HG03280 (cell line): ENCODE data around the gene HOGA1.
A peak's percentile ranks its signal among the peaks of the same experiment; 100 is the strongest.
"Not testable (repeated sequence)": the region's sequence is repeated elsewhere in the genome, so short reads cannot be mapped to it uniquely, and the experiment has no call there.

Source experiments
- ATAC-seq: cut with Tn5 transposase; IDR thresholded peaks from one replicate; pipeline ENCODE4 v1.9.1; 2021; ENCODE audit warnings: mild to moderate bottlenecking, moderate library complexity; ENCODE audit not compliant: unreplicated experiment

The HOGA1 gene

DNA sequence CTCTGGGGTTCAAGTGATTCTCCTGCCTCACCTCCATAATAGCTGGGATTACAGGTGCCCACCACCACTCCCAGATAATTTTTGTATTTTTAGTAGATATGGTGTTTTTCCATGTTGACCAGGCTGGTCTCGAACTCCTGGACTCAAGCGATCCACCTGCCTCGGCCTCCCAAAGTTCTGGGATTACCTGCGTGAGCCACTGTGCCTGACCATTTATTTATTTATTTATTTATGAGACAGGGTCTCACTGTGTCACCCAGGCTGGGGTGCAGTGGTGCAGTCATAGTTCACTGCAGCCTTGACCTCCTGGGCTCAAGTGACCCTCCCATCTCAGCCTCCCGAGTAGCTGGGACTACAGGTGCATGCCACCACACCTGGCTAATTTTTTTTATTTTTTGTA is 29.9 kb upstream of the HOGA1 start:
- not testable (repeated sequence) for ATAC-seq

DNA sequence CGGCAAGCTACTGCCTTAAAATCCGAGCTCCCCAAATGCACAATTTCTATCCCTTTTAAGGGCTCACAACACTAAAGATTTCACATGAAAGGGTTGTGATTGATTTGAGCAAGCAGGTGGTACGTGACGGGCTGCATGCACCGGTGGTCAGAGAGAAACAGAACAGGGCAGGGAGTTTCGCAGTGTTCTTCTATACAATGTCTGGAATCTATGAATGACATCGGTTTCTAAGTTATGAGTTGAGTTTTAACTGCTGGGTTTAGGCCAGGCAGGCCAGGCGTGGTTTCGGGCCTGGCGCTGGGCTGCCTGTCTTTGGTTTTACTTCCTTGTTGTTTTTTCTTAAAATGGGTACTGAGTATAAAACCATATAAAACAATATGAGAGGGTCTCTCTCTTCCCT is 28.6 kb upstream of the HOGA1 start:
- ATAC-seq = not testable (repeated sequence)

DNA sequence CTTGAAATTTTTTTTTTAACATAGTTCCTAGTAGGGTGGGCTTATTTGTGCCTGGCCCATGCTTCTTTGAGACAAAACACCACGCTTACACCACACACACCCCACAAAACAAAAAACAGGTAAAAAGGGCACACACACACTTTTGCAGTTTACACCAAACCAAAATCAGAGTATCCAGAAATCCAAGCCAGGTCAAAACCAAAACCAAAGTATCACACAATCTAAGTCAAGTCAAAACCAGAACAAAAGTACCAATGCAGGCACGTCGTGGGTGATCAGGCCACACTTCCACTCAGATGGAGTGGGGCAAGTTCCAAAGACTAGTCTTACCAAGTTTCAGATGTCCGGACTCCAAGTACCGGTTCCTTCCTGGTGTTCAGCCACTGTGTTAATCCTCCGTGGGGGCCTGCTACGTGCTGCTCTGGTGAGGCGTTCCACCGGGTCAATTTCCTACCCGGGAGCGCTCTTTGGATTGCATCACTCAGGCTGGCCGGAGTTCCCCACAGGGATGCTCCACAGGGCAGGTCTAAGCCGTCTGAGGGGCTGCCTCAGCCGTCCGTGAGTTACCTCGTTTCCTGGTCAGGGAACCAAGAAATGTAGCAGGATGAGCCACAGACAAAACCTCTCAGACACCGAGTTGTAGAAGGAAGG is 23.3 kb upstream of the HOGA1 start:
- not testable (repeated sequence) for ATAC-seq

DNA sequence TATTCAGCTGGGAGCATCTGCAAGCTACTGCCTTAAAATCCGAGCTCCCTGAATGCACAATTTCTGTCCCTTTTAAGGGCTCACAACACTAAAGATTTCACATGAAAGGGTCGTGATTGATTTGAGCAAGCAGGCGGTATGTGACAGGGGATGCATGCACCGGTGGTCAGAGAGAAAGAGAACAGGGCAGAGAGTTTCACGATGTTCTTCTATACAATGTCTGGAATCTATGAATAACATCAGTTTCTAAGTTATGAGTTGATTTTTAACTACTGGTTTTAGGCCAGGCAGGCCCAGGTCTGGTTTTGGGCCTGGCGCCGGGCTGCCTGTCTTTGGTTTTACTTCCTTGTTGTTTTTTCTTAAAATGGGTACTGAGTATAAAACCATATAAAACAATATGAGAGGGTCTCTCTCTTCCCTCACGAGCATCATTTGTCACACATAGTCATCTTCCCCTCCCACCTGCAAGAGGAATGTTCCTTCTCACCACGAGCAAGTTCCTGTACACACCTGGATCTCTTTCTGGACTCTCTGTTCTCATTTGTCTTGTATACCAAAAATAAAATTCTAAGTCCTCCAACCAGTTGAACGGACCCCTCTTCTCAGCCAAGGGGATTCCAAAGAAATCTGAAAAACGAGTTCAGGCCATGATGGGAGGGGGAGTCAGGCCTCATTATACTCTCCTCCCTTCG is 22.7 kb upstream of the HOGA1 start:
- ATAC-seq = not testable (repeated sequence)

DNA sequence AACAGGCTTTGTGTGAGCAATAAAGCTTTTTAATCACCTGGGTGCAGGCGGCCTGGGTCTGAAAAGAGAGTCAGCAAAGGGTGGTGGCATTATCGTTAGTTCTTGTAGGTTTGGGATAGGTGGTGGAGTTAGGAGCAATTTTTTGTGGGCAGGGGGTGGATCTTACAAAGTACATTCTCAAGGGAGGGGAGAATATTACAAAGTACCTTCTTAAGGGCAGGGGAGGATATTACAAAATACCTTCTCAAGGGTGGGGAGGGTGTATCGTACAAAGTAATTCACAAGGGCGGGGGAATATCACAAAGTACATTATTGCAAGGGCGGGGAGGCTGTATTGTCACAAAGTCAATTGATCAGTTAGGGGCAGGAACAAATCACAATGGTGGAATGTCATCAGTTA is 21.9 kb upstream of the HOGA1 start:
- ATAC-seq = not testable (repeated sequence)

DNA sequence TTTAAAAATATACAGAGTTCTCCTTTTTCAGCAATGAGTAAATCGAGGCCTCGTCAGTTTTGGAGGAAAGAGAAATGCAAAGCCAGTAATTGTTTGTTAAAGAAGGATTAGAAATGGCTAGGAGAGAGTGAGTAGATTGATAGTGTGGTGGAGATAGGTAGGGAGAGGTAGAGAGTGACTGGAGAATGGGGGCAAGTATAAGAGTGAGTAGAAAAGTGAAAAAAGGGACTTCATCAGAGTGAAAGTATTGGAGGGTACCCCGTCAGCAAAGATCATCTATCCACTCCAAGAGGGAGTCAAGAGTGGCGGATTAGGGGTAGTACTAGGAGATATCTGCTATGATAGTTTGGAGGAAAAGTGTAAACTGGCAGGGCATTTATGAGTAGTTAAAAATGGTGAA is 20.9 kb upstream of the HOGA1 start:
- ATAC-seq = no peak

DNA sequence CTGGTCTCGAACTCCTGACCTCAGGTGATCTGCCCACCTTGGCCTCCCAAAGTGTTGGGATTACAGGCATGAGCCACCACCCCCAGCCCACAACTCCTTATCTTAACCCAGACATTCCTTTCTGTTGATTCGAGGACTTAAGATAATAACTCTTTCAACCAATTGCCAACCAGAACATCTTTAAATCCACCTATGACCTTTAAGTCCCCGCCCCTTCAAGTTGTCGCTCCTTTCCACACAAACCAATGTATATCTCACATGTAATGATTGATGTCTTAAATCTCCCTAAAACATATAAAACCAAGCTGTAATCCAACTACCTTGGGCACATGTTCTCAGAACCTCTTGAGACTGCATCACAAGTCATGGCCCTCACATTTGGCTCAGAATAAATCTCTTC is 19.4 kb upstream of the HOGA1 start:
- no peak for ATAC-seq

DNA sequence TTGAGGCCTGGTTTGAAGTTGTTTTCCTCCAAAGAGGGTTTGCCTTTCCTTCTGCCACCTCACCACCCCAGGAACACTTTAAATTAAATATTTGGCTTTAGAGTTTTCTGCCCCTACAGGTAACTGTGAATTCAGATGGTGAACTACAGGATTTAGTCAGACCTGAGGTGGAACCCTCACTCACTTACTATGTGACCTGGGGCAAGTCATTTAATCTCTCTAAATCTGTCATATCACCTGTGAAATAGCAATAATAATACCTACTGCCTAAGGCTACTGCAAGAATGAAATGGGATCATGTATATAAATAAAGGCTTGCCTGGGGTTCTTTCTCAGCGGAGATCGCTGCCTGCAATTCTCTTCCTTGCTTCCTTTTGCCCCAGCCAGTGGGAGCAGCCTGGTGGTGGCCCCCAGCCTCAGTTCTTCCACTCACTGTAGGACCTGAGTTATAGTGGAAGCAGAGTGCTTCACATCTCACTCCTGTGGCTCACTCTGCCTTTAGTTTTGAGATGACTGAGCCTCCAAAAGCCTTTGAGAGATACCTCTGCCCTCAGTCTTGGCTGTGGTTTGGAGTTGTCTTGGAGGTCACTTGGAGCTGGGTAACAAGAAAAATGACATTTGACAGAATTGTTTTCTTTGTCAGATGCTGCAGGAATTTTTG is 17.7 kb upstream of the HOGA1 start:
- ATAC-seq = no peak

DNA sequence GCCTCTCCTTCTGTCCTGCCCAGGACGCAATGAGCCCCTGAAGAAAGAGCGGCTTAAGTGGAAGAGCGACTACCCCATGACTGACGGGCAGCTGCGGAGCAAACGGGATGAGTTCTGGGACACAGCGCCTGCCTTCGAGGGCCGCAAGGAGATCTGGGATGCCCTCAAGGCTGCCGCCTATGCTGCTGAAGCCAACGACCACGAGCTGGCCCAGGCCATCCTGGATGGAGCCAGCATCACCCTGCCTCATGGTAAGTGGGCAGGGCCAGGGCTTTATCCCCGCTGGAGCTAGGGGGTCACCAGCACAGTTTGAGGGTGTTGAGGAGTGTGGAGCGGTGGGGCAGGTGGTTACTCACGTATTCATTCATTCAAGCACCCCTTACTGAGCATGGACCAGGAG is 16.3 kb upstream of the HOGA1 start:
- ATAC-seq = no peak

DNA sequence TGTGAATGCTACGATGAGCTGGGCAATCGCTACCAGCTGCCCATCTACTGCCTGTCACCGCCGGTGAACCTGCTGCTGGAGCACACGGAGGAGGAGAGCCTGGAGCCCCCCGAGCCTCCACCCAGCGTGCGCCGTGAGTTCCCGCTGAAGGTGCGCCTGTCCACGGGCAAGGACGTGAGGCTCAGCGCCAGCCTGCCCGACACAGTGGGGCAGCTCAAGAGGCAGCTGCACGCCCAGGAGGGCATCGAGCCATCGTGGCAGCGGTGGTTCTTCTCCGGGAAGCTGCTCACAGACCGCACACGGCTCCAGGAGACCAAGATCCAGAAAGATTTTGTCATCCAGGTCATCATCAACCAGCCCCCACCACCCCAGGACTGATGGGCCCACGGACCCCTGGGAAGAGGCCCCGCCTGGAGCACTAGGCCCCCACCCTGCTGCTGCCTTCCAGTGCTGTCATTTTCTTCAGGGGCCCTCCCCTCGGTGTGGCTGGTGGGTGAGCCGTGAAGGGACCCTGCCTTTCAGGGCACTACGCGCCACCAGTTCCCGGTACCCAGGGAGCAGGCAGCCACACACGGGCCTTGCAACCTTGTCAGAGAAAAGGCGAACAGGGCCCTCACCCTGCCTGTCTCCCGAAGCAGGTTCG is 13.9 kb upstream of the HOGA1 start:
- no peak for ATAC-seq

DNA sequence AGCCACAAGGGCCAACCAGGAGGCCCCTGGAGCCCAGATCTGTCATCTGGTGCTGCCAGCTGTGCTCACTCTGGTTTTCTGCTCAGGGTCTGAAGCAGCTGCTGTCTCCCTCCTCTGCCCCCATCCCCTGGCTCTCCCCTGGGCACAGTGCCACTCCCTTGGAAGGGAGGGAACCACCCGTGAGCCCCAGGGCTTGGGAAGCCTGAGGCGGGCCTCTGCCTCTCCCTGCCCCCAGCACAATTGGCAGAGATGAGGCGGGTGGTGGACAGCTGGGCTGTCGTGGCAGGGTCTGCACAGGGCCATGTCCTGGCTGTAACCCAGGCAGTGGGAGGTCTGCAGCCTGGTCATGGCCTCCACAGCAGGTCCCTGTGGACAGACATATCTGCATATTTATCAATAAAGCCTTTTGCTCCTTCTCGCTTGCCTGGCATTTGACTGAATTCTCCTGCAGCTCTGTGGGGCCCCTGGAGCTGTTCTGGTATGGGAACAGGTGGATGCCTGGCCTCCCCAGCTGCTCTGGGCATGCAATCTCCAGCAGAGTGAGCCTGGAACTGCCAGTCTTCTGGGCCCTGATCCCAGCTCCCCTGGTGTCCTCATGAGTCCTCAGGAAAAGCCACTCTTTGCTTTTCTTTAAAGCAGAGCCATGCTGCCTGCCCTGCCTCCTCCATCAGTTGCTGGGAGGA is 13.3 kb upstream of the HOGA1 start:
- ATAC-seq = no peak

DNA sequence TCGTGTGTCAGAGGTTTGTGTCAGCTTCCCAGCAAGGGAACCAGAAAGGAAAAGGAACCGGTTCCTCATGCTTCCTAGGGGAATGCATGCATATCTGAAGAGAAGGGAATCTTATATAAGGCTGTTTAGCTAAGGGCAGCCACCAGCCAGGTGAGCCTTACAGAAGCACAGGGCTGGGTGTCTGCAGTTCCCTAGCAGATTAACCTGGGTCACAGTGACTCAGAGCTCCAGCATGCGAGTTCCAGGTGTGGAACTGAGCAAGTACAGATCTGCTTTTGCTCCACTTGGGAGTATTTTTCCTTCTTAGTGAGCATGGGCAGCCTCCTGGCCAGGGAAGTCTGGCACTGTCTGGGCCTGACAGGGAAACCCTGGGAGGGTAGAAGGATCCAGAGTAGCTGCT is 12.6 kb upstream of the HOGA1 start:
- ATAC-seq = no peak

DNA sequence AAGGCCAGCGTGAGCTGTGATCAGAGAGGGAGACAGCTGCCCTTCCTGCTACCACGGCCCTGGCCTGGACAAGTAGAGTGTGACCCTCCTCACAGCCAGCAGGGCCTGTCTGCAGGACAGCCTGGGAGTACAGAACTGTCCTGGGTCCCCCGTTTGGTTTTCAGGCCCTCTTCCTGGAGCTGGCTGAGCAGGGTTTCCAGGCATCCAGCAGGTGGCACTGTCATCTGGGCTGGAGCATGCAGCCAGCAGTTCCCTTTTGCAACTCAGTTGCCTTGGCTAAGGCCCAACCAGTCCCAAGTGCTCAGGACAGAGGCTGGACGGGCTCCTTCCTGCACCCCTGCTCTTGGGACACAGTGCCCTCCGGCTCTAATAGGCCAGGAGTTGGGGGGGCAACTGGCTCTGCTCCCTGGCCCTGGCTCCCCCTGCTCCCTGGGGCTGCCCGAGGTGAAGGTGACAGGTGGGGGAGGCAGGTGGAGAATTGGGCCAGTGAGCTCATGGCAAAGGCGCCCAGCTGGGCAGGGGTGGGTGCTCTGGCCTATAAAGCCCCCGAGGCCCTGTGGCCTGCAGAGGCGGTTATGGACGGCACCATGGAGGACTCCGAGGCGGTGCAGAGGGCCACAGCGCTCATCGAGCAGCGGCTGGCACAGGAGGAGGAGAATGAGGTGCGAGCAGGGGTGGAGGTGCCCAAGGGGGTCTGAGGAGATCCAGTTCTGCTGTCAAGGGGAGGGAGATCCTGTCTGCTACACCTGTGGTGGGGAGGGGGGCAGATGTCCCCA is 11.8 kb upstream of the HOGA1 start, which contains the start of gene ANKRD2:
TSS of gene ANKRD2 (plus strand) at position 566 of the 776 bp plus-strand sequence. CDS start at position 576, 10 bp downstream.
- peak; percentile 54 for ATAC-seq

DNA sequence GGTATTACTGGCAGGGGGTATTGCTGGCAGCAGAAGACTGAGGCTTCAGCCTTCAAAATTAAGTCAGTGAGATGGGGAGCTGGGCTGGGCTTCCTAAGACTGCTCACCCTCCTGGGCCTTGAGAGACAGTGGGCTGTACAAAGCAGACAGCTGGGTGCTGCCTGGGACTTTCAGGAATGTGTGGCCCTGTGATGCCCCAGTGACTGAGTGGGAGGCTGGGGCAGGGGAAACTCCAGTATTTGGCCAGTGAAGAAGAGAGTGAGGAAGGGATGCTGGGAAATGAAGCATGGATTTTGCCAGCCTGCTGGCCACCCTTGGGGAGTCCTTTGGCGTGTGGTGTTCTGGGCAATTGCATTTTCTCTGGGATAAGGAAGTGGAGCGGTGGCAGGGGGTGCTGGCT is 11.2 kb upstream of the HOGA1 start:
- no peak for ATAC-seq

DNA sequence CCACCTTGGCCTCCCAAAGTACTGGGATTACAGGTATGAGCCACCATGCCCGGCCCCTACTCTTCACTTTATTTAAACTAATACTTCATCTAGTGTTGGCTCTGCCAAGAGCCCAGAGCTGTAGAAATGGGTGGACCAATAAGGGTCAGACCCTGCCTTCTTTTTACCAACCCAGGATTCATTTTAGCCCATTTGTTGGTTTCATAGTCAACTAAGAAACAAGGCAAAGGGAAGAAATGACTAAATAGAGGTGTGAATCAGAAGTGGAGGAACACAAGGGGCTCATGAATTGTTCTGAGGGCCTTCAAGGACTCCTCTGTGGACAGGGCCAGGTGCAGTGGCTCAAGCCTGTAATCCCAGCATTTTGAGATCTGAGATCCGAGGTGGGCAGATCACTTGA is 10.5 kb upstream of the HOGA1 start:
- ATAC-seq = no peak

DNA sequence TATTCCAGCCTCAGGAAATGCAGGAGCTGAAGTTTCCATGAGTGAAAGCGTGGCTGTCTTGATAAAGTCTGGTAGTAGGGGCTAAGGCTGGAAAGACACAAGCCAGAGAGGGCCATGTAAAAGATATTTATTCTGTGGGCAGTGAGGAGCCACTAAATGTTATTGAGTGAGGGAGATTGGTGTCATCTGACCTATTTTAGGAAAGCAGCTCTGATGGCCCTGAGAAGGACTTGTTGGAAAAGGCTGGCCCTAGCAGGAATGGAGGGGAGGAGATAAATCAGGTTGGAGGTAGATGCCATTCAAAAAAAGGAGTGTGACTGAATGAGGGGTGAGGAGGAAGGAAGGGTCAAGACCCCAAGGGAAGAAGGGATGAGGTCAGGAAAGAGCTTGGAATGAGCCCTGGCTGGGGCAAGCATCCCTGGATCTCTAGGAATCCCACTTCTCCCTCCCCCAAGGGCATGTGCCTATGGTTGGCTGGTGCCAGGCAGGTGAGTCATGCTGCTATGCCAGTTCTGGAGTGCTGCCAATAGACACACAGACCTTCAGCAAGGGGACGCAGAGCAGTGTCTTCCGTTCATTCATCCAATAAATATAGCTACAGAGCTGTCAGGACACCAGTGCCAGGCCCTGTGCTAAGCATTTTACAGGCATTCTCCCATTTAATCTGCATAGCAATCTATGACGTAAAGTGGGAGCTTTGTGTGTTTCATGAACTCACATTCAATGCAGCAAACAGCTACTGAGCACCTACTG is 9.6 kb upstream of the HOGA1 start:
- no peak for ATAC-seq

DNA sequence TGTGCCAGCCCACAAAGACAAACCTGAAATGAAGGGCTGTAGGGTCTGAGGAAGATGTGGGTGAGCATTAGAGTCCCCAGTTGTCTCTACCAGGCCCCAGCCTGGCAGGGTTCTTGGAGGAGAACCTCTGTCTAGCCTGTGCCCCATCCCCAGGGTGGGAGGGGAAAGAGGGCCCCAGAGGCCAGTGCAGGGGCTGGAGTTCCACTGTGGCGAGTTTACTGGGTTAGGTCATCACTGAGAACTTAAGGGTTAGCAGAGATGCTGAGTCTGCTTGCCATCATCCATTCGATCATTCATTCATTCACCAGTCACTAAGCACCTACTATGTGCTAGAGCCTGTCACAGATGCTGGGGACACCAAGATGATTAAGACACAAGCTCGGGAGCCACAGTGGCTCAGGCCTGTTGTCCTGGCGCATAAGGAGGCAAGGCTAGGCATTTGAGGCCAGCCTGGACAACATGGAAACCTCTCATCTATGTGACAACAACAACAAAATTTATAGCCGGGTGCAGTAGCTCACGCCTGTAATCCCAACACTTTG is 9.0 kb upstream of the HOGA1 start:
- no peak for ATAC-seq

DNA sequence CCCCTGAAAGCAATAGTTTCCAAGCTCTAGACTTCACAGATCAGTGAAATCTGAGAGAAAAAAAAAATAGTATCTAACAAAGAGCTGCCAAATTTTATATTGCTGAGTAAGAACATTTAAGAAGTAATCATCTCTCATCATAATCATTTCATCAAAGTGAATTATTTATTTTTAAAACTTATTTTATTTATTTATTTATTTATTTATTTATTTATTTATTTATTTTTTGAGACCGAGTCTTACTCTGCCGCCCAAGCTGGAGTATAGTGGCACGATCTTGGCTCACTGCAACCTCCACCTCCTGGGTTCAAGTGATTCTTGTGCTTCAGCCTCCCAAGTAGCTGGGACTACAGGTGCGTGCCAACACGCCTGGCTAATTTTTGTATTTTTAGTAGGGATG is 7.7 kb upstream of the HOGA1 start:
- ATAC-seq = not testable (repeated sequence)

DNA sequence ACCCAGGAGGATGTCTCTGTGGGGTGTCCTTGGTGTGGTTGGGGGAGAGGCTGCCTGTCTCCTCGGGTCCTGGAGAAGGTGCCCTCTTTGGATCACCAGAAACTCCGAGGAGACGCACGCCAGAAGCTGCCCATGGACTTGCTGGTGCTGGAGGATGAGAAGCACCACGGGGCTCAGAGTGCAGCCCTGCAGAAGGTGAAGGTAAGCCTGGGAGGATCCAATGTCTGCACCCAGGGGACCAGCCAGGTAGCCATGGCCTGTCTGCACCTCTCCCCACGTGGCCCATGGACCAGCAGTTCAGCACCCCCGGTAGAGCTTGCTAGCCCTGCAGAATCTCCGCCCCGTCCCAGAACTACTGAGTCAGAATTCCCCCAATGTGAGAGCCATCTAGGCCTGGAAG is 6.5 kb upstream of the HOGA1 start:
- ATAC-seq = no peak
